Testis (tissue), 2 donors: ENCODE results near the gene USP36.

Experiments
- POLR2A ChIP-seq: fragments of 450-650 bp; IDR thresholded peaks from one replicate; pipeline ENCODE4 v1.6.1; 2017; ENCODE audit warnings: antibody characterized with exemption, mild to moderate bottlenecking, moderate library complexity
- TF ChIP-seq, protein P1 (sequence below), 3 experiments: fragments of 450-650 bp in 2 of 3; fragments of 200-600 bp in 1 of 3; sonication (generic) in 1 of 3; IDR thresholded peaks; one replicate each; pipeline ENCODE4 v1.5.1; 2016 to 2019; ENCODE audit warnings: antibody characterized with exemption in 3 of 3, mild to moderate bottlenecking in 2 of 3, moderate library complexity in 1 of 3

- no peak for TF ChIP-seq POLR2A
- TF ChIP-seq, protein P1, sequence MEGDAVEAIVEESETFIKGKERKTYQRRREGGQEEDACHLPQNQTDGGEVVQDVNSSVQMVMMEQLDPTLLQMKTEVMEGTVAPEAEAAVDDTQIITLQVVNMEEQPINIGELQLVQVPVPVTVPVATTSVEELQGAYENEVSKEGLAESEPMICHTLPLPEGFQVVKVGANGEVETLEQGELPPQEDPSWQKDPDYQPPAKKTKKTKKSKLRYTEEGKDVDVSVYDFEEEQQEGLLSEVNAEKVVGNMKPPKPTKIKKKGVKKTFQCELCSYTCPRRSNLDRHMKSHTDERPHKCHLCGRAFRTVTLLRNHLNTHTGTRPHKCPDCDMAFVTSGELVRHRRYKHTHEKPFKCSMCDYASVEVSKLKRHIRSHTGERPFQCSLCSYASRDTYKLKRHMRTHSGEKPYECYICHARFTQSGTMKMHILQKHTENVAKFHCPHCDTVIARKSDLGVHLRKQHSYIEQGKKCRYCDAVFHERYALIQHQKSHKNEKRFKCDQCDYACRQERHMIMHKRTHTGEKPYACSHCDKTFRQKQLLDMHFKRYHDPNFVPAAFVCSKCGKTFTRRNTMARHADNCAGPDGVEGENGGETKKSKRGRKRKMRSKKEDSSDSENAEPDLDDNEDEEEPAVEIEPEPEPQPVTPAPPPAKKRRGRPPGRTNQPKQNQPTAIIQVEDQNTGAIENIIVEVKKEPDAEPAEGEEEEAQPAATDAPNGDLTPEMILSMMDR (IDR thresholded peaks at IDR 0.05) = no peak
Observed at GRCh38 chr17:78746263-78746948, 94.2 kb downstream of the USP36 start.
